WTC11 (cell line): Measurements from ENCODE around the gene EHMT1. TPM values are rescaled to one million over a fixed set of nuclear protein-coding genes. Genes with fewer than 3 reads are reported as not detected.

ENCODE experiments used
- ATAC-seq: fragments of 200-7000 bp; cut with Tn5 transposase; 2 replicates; pipeline ENCODE4 v1.10.0; 2021; ENCODE audit warnings: mild to moderate bottlenecking, moderate library complexity
- CTCF ChIA-PET: fragments of 300-600 bp; sonication (Branson Sonifier 250); formaldehyde crosslinking; loops from one replicate; lab custom pipeline; 2021; ENCODE audit warnings: antibody characterized with exemption; lab: Charles Lee
- POLR2A ChIA-PET: fragments of 350-600 bp; sonication (Branson Sonifier 250); formaldehyde crosslinking; loops from one replicate; lab custom pipeline; 2021; ENCODE audit warnings: antibody characterized with exemption; lab: Charles Lee
- DNase-seq: peaks from one replicate; pipeline ENCODE4 v3.0.0; 2021; ENCODE audit warnings: low spot score
- H3K27ac Mint-ChIP-seq: 2 replicates; pipeline ENCODE4 v1.8.0; 2021; ENCODE audit warnings: mixed read lengths
- H3K27me3 Mint-ChIP-seq: 2 replicates; pipeline ENCODE4 v1.8.0; 2021; ENCODE audit warnings: low read depth, mild to moderate bottlenecking, moderate library complexity, mixed read lengths
- H3K36me3 Mint-ChIP-seq: 2 replicates; pipeline ENCODE4 v1.8.0; 2021; ENCODE audit warnings: mixed read lengths
- H3K4me1 Mint-ChIP-seq: 2 replicates; pipeline ENCODE4 v1.8.0; 2022; ENCODE audit warnings: mixed read lengths
- H3K4me3 Mint-ChIP-seq: 2 replicates; pipeline ENCODE4 v1.8.0; 2021; ENCODE audit warnings: mild to moderate bottlenecking, moderate library complexity, mixed read lengths
- H3K9me3 Mint-ChIP-seq: 2 replicates; pipeline ENCODE4 v1.8.0; 2021; ENCODE audit warnings: mixed read lengths
- AR ChIP-seq: fragments of 250-450 bp; sonication (Bioruptor Pico); IDR thresholded peaks from 2 replicates; pipeline ENCODE4 v1.9.0; 2021; ENCODE audit warnings: mild to moderate bottlenecking
- E2F1 ChIP-seq: sonication (generic); formaldehyde crosslinking; IDR thresholded peaks from 2 replicates; pipeline ENCODE4 v1.8.0; 2022; ENCODE audit warnings: mild to moderate bottlenecking, missing genetic modification reagents
- E2F5 ChIP-seq: sonication (generic); formaldehyde crosslinking; IDR thresholded peaks from 2 replicates; pipeline ENCODE4 v1.8.1; 2022; ENCODE audit warnings: mild to moderate bottlenecking, moderate library complexity, missing genetic modification reagents
- ETV6 ChIP-seq: sonication (generic); formaldehyde crosslinking; IDR thresholded peaks from 2 replicates; pipeline ENCODE4 v1.8.1; 2022; ENCODE audit warnings: mild to moderate bottlenecking, missing genetic modification reagents
- GABPB1 ChIP-seq: sonication (generic); formaldehyde crosslinking; IDR thresholded peaks from 2 replicates; pipeline ENCODE4 v1.8.1; 2023; ENCODE audit warnings: mild to moderate bottlenecking, missing genetic modification reagents
- GRHL2 ChIP-seq: fragments of 250-450 bp; sonication (Bioruptor Pico); IDR thresholded peaks from 2 replicates; pipeline ENCODE4 v1.8.0; 2022; ENCODE audit warnings: mild to moderate bottlenecking, moderate library complexity; ENCODE audit not compliant: insufficient replicate concordance, severe bottlenecking
- HMGXB4 ChIP-seq: sonication (generic); formaldehyde crosslinking; IDR thresholded peaks from 2 replicates; pipeline ENCODE4 v1.8.1; 2023; ENCODE audit warnings: mild to moderate bottlenecking, moderate library complexity, missing genetic modification reagents
- MAX ChIP-seq: sonication (generic); formaldehyde crosslinking; IDR thresholded peaks from 2 replicates; pipeline ENCODE4 v1.8.0; 2022; ENCODE audit warnings: mild to moderate bottlenecking, missing genetic modification reagents
- MXD4 ChIP-seq: fragments of 250-450 bp; sonication (Bioruptor Pico); IDR thresholded peaks from 2 replicates; pipeline ENCODE4 v1.8.0; 2021; ENCODE audit warnings: mild to moderate bottlenecking, moderate library complexity, borderline replicate concordance
- NFE2L1 ChIP-seq: sonication (generic); formaldehyde crosslinking; IDR thresholded peaks from 2 replicates; pipeline ENCODE4 v1.8.1; 2023; ENCODE audit warnings: missing genetic modification reagents
- STAT6 ChIP-seq: sonication (generic); formaldehyde crosslinking; conservative IDR thresholded peaks from 2 replicates; pipeline ENCODE4 v1.8.1; 2023; ENCODE audit warnings: mild to moderate bottlenecking, low read depth, missing genetic modification reagents, moderate library complexity
- TCF7 ChIP-seq: sonication (generic); formaldehyde crosslinking; IDR thresholded peaks from 2 replicates; pipeline ENCODE4 v1.8.0; 2022; ENCODE audit warnings: mild to moderate bottlenecking, low read depth, missing genetic modification reagents, moderate library complexity
- TEAD4 ChIP-seq: sonication (generic); formaldehyde crosslinking; IDR thresholded peaks from 2 replicates; pipeline ENCODE4 v1.8.0; 2022; ENCODE audit warnings: mild to moderate bottlenecking, missing genetic modification reagents
- ZNF317 ChIP-seq: sonication (generic); formaldehyde crosslinking; IDR thresholded peaks from 2 replicates; pipeline ENCODE4 v1.8.1; 2023; ENCODE audit warnings: low read depth, mild to moderate bottlenecking, moderate library complexity, missing genetic modification reagents, borderline replicate concordance
- ZNF532 ChIP-seq: fragments of 250-450 bp; sonication (Bioruptor Pico); IDR thresholded peaks from 2 replicates; pipeline ENCODE4 v1.9.0; 2021; ENCODE audit warnings: mild to moderate bottlenecking, borderline replicate concordance
- total RNA-seq: library from RNA; stranded (reverse); gene quantifications from 3 replicates; pipeline ENCODE4 v1.2.3, GENCODE V29; 2021

The EHMT1 gene
- total RNA-seq, 1 experiment from 2014 or later = 170 TPM

- Mint-ChIP-seq H3K27me3 (no peaks in the 10 kb centered on the region), H3K9me3 (peaks cover 3% of the 10 kb centered on the region; the same call in 1 of the 2 replicates), H3K4me1 (no peaks in the 10 kb centered on the region), H3K27ac (no peak overlapping the region), H3K36me3 (peaks cover 39% of the 10 kb centered on the region), H3K4me3 (no peak overlapping the region)
- ChIA-PET POLR2A (no interaction called here), CTCF (no interaction called here)
- TF ChIP-seq TCF7 = no peak
- TF ChIP-seq ETV6 (CRISPR knock-in tag) = no peak
- no peak for TF ChIP-seq ZNF317
- no peak for TF ChIP-seq GRHL2 (CRISPR knock-in tag)
- no peak for TF ChIP-seq MAX
- no peak for TF ChIP-seq GABPB1 (CRISPR knock-in tag)
- no peak for TF ChIP-seq AR (CRISPR knock-in tag)
- no peak for TF ChIP-seq STAT6 (CRISPR knock-in tag)
- TF ChIP-seq E2F5 (CRISPR knock-in tag) = no peak
- no peak for TF ChIP-seq NFE2L1 (CRISPR knock-in tag)
- TF ChIP-seq E2F1 (CRISPR knock-in tag) = no peak
- TF ChIP-seq MXD4 (CRISPR knock-in tag) = no peak
- DNase-seq (no peak), ATAC-seq (no peak)
These were observed 49.1 kb upstream of the EHMT1 start for GRCh38 chr9:137569609-137570203.

GRCh38 chr9:137570566-137570965 is 48.2 kb upstream of the EHMT1 start:
- no peaks in the 10 kb centered on the region for H3K27me3 Mint-ChIP-seq
- POLR2A ChIA-PET = no interaction called here
- H3K4me1 Mint-ChIP-seq = no peaks in the 10 kb centered on the region
- CTCF ChIA-PET = no interaction called here
- no peak overlapping the region for H3K4me3 Mint-ChIP-seq
- no peak for ATAC-seq
- H3K27ac Mint-ChIP-seq = no peak overlapping the region
- H3K9me3 Mint-ChIP-seq = peaks cover 3% of the 10 kb centered on the region; the same call in 1 of the 2 replicates
- DNase-seq = no peak
- H3K36me3 Mint-ChIP-seq = peaks cover 46% of the 10 kb centered on the region
- TF ChIP-seq ZNF532 (CRISPR knock-in tag) (no peak), TEAD4 (CRISPR knock-in tag) (no peak), HMGXB4 (CRISPR knock-in tag) (no peak), AR (CRISPR knock-in tag) (no peak), NFE2L1 (CRISPR knock-in tag) (no peak)
